Measurements from ENCODE around the gene LDAF1. TPM values are rescaled to one million over a fixed set of nuclear protein-coding genes. Genes with fewer than 3 reads are reported as not detected.

The LDAF1 gene
- total and polyA plus RNA-seq, 4 donors = 1.2 to 2.4 (median 1.7) TPM

DNA sequence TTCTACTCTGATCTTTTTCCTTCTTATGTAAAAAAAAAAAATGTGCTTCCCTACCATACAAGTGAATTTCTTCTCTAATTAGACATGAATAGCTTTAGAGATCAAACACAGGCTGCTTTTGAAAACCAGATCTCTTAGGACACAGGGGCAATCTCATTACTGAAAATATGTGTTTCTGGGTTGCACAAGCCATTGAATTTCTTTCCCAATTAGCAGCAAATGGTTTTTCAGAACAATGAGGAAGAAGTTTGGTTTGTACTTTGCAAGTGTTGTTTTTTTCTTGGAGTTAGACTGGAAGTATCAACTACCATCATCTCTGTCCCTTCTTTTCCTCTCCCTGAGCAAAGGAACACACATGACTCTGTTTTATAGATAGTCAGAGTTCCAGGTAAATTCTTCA is 69.4 kb downstream of the LDAF1 start:
- Histone ChIP-seq H3K4me1 (ENCODE audit: control insufficient read depth in 4 of 4, insufficient read depth in 4 of 4, low read length in 3 of 4) (peaks cover 0 to 2% (median 0%) of the 10 kb centered on the region in 4 donors), H3K27ac (ENCODE audit: low read depth in 1 of 2, low read length in 2 of 2) (no peak overlapping the region), H3K4me3 (ENCODE audit: low read depth in 1 of 3, low read length in 3 of 3) (no peak overlapping the region), H3K36me3 (ENCODE audit: control insufficient read depth in 4 of 4, insufficient read depth in 3 of 4, low read depth in 1 of 4, low read length in 3 of 4) (no peaks in the 10 kb centered on the region), H3K27me3 (ENCODE audit: control insufficient read depth in 4 of 4, insufficient read depth in 4 of 4, low read length in 3 of 4) (no peaks in the 10 kb centered on the region), H3K9me3 (ENCODE audit: control insufficient read depth in 4 of 4, low read length in 3 of 4) (no peaks in the 10 kb centered on the region), H3K9ac (ENCODE audit: low read depth in 1 of 2, low read length in 2 of 2) (no peak overlapping the region)
- TF ChIP-seq ATF3 (IDR thresholded peaks at IDR 0.05) = no peak
- DNase-seq (ENCODE audit: low spot score) = no peak

DNA sequence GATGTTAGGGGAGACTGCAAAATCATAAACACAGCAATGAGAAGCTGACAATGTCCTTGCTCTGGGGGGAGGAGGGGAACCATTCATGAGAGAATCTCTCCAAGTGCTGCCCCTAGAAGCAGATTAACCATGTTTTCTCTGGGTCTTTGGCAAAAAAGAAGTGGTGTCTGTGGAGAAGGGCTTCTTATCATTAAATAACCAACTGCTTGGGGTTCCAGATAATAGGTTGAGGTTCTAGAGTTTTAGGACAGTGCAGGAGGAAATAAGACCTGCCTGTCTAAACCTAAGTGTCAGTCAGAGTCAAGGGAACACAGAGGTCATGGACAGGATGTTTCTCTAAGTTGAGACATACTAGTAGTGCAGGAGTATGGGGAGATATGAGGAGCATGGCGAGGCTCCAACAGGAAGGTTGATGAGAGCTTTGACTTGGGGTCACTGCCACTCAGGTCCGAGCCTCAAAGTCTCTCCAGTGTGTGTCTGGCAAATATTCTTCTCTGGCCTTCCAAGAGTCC is 69.9 kb downstream of the LDAF1 start:
- Histone ChIP-seq H3K4me3 (ENCODE audit: low read depth in 1 of 3, low read length in 3 of 3) (no peak overlapping the region), H3K27ac (ENCODE audit: low read depth in 1 of 2, low read length in 2 of 2) (no peak overlapping the region)
- no peak for DNase-seq (ENCODE audit: low spot score)

More for the DNA sequence above, 69.9 kb downstream of the LDAF1 start:
- TF ChIP-seq NR2F2 (IDR thresholded peaks at IDR 0.05) (no peak), SP1 (IDR thresholded peaks at IDR 0.05) (no peak), MAX (IDR thresholded peaks at IDR 0.05) (no peak), HNF4A (conservative IDR thresholded peaks at IDR 0.05) (no peak), FOXA2 (IDR thresholded peaks at IDR 0.05) (no peak), ATF3 (IDR thresholded peaks at IDR 0.05) (no peak), RAD21 (IDR thresholded peaks at IDR 0.05) (no peak), REST (IDR thresholded peaks at IDR 0.05) (no peak), YY1 (IDR thresholded peaks at IDR 0.05) (no peak), EGR1 (IDR thresholded peaks at IDR 0.05; ENCODE audit: low read depth in 2 of 2) (no peak), HNF4G (IDR thresholded peaks at IDR 0.05) (no peak)
- TF ChIP-seq, protein P1, sequence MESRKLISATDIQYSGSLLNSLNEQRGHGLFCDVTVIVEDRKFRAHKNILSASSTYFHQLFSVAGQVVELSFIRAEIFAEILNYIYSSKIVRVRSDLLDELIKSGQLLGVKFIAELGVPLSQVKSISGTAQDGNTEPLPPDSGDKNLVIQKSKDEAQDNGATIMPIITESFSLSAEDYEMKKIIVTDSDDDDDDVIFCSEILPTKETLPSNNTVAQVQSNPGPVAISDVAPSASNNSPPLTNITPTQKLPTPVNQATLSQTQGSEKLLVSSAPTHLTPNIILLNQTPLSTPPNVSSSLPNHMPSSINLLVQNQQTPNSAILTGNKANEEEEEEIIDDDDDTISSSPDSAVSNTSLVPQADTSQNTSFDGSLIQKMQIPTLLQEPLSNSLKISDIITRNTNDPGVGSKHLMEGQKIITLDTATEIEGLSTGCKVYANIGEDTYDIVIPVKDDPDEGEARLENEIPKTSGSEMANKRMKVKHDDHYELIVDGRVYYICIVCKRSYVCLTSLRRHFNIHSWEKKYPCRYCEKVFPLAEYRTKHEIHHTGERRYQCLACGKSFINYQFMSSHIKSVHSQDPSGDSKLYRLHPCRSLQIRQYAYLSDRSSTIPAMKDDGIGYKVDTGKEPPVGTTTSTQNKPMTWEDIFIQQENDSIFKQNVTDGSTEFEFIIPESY (IDR thresholded peaks at IDR 0.05) = no peak
- no peaks in the 10 kb centered on the region for H3K27me3 ChIP-seq (ENCODE audit: control insufficient read depth in 4 of 4, insufficient read depth in 4 of 4, low read length in 3 of 4)
- WGBS = 57% methylated on average over 2 of the region's 2 CpGs
- no peaks in the 10 kb centered on the region for H3K36me3 ChIP-seq (ENCODE audit: control insufficient read depth in 4 of 4, insufficient read depth in 3 of 4, low read depth in 1 of 4, low read length in 3 of 4)
- peaks cover 0 to 5% (median 2%) of the 10 kb centered on the region in 4 donors for H3K4me1 ChIP-seq (ENCODE audit: control insufficient read depth in 4 of 4, insufficient read depth in 4 of 4, low read length in 3 of 4)
- no peaks in the 10 kb centered on the region for H3K9me3 ChIP-seq (ENCODE audit: control insufficient read depth in 4 of 4, low read length in 3 of 4)
- H3K9ac ChIP-seq (ENCODE audit: low read depth in 1 of 2, low read length in 2 of 2) = no peak overlapping the region

Other genes with a start within 250 kb of the LDAF1 start
- gene DNAH3, start 7.8 kb upstream of the LDAF1 start, total RNA-seq = not detected
- gene DNAH3, start 7.8 kb upstream of the LDAF1 start, polyA plus RNA-seq = not detected
- not detected for gene ZP2, start 52.9 kb downstream of the LDAF1 start, total RNA-seq
- not detected for gene ZP2, start 52.9 kb downstream of the LDAF1 start, polyA plus RNA-seq
- gene ANKS4B, start 75.0 kb downstream of the LDAF1 start, total RNA-seq = 10 to 100 TPM in 1 of 2 donors, 1 to 10 TPM in 1; 9.2 to 13.6 TPM
- 1 to 10 TPM; 5.7 to 8.3 TPM for gene ANKS4B, start 75.0 kb downstream of the LDAF1 start, polyA plus RNA-seq
- gene CRYM, start 119.6 kb downstream of the LDAF1 start, total RNA-seq = 1 to 10 TPM; 7.2 to 7.8 TPM
- gene CRYM, start 119.6 kb downstream of the LDAF1 start, polyA plus RNA-seq = 1 to 10 TPM; 2.3 to 6.8 TPM

All from liver (tissue), 9 donors.